ENCODE data around the gene DHX40.

GRCh38 chr17:59652119-59652518, 86.7 kb downstream of the DHX40 start:
- TF ChIP-seq, protein P1, sequence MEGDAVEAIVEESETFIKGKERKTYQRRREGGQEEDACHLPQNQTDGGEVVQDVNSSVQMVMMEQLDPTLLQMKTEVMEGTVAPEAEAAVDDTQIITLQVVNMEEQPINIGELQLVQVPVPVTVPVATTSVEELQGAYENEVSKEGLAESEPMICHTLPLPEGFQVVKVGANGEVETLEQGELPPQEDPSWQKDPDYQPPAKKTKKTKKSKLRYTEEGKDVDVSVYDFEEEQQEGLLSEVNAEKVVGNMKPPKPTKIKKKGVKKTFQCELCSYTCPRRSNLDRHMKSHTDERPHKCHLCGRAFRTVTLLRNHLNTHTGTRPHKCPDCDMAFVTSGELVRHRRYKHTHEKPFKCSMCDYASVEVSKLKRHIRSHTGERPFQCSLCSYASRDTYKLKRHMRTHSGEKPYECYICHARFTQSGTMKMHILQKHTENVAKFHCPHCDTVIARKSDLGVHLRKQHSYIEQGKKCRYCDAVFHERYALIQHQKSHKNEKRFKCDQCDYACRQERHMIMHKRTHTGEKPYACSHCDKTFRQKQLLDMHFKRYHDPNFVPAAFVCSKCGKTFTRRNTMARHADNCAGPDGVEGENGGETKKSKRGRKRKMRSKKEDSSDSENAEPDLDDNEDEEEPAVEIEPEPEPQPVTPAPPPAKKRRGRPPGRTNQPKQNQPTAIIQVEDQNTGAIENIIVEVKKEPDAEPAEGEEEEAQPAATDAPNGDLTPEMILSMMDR (conservative IDR thresholded peaks at IDR 0.05; ENCODE audit: low read depth, low read length), result no peak
- TF ChIP-seq EZH2 (IDR thresholded peaks at IDR 0.05; ENCODE audit: borderline replicate concordance, low read depth, low read length, poor library complexity, severe bottlenecking), result no peak

Data from A673 (cell line).